Neuronal stem cell (in vitro differentiated cells): ENCODE data around the gene HDDC3.

Source experiments
- DNase-seq: peaks from one replicate; pipeline ENCODE4 v3.0.0-alpha.2; 2013; ENCODE audit warnings: low spot score
- H2AFZ ChIP-seq: one replicate; pipeline ENCODE4 v1.6.1; 2013; ENCODE audit warnings: mild to moderate bottlenecking, low read length, inconsistent platforms
- H2AK5ac ChIP-seq: 2 replicates; pipeline ENCODE4 v1.6.1; 2013; ENCODE audit warnings: low read depth, mild to moderate bottlenecking, inconsistent platforms, low read length, moderate library complexity, mixed read lengths
- H2BK120ac ChIP-seq: 2 replicates; pipeline ENCODE4 v1.6.1; 2013; ENCODE audit warnings: low read depth, mild to moderate bottlenecking, inconsistent platforms, low read length, moderate library complexity, mixed read lengths
- H2BK12ac ChIP-seq: one replicate; pipeline ENCODE4 v1.6.1; 2013; ENCODE audit warnings: low read length, inconsistent platforms
- H2BK15ac ChIP-seq: 2 replicates; pipeline ENCODE4 v1.6.1; 2013; ENCODE audit warnings: mild to moderate bottlenecking, low read length, inconsistent platforms, mixed read lengths
- H2BK5ac ChIP-seq: one replicate; pipeline ENCODE4 v1.6.1; 2013; ENCODE audit warnings: inconsistent platforms, mild to moderate bottlenecking, low read length, moderate library complexity
- H3K14ac ChIP-seq: one replicate; pipeline ENCODE4 v1.6.1; 2013; ENCODE audit warnings: low read length, inconsistent platforms
- H3K18ac ChIP-seq: 2 replicates; pipeline ENCODE4 v1.6.1; 2013; ENCODE audit warnings: low read length, inconsistent platforms
- H3K23ac ChIP-seq: 2 replicates; pipeline ENCODE4 v1.6.1; 2013; ENCODE audit warnings: low read depth, mild to moderate bottlenecking, mixed read lengths, low read length, inconsistent platforms; ENCODE audit not compliant: poor library complexity
- H3K27ac ChIP-seq: replicated peaks from 3 replicates; pipeline ENCODE4 v1.5.1; 2013; ENCODE audit warnings: low read length, inconsistent platforms
- H3K27me3 ChIP-seq, 3 experiments: 2 replicates each; pipeline ENCODE4 v1.6.1; 2013; ENCODE audit warnings: low read length in 3 of 3, mild to moderate bottlenecking in 2 of 3, inconsistent platforms in 1 of 3, low read depth in 1 of 3, mixed read lengths in 1 of 3, moderate library complexity in 1 of 3; ENCODE audit not compliant: control insufficient read depth in 3 of 3, insufficient read depth in 3 of 3
- H3K36me3 ChIP-seq, 2 donors: replicated peaks in 1 of 2; 2 replicates each; pipeline ENCODE4 v1.6.1; 2013; ENCODE audit warnings: low read length in 2 of 2; ENCODE audit not compliant: control insufficient read depth in 2 of 2, insufficient read depth in 2 of 2
- H3K4ac ChIP-seq: 2 replicates; pipeline ENCODE4 v1.6.1; 2013; ENCODE audit warnings: inconsistent platforms, mild to moderate bottlenecking, low read length, moderate library complexity
- H3K4me1 ChIP-seq, 2 donors: 1 replicate in 1 of 2; 2 replicates in 1 of 2; pipeline ENCODE4 v1.6.1; 2013; ENCODE audit warnings: low read length in 2 of 2, low read depth in 1 of 2; ENCODE audit not compliant: control insufficient read depth in 2 of 2, insufficient read depth in 1 of 2
- H3K4me2 ChIP-seq: one replicate; pipeline ENCODE4 v1.6.1; 2013; ENCODE audit warnings: mild to moderate bottlenecking, low read length, inconsistent platforms; ENCODE audit not compliant: insufficient read depth, poor library complexity, severe bottlenecking
- H3K4me3 ChIP-seq, 2 donors: 2 replicates each; pipeline ENCODE4 v1.5.1; 2013; ENCODE audit warnings: low read length in 2 of 2, mild to moderate bottlenecking in 2 of 2, inconsistent platforms in 1 of 2, moderate library complexity in 1 of 2
- H3K79me1 ChIP-seq: one replicate; pipeline ENCODE4 v1.6.1; 2013; ENCODE audit warnings: low read depth, mild to moderate bottlenecking, inconsistent platforms, low read length, moderate library complexity
- H3K9ac ChIP-seq: one replicate; pipeline ENCODE4 v1.6.1; 2013; ENCODE audit warnings: mild to moderate bottlenecking, low read depth, low read length, inconsistent platforms; ENCODE audit not compliant: poor library complexity
- H3K9me3 ChIP-seq, 2 donors: replicated peaks in 1 of 2; 2 replicates each; pipeline versions ENCODE3 to v1.6.1; 2013; ENCODE audit warnings: low read length in 2 of 2, mild to moderate bottlenecking in 2 of 2, inconsistent platforms in 1 of 2, low read depth in 1 of 2, mixed read lengths in 1 of 2, moderate library complexity in 1 of 2; ENCODE audit not compliant: control insufficient read depth in 2 of 2, insufficient read depth in 1 of 2
- H4K8ac ChIP-seq: one replicate; pipeline ENCODE4 v1.6.1; 2013; ENCODE audit warnings: low read depth, mild to moderate bottlenecking, inconsistent platforms, low read length, moderate library complexity
- H4K91ac ChIP-seq: one replicate; pipeline ENCODE4 v1.6.1; 2013; ENCODE audit warnings: low read length, low read depth, mild to moderate bottlenecking, inconsistent platforms; ENCODE audit not compliant: poor library complexity
- WGBS, 2 donors: extraction: QIAGEN DNeasy Blood & Tissue Kit; methylation state at CpG; one replicate each; pipeline ENCODE4 v1.1.7; 2013; ENCODE audit warnings: missing lambda C conversion rate in 2 of 2, mixed read lengths in 1 of 2; ENCODE audit not compliant: insufficient read length in 2 of 2, insufficient replicate concordance in 1 of 2; ENCODE audit errors: extremely low coverage in 2 of 2; 5-methylcytosine and 5-hydroxymethylcytosine counted together

Gene HDDC3

GRCh38 chr15:90915216-90915807, 17.0 kb downstream of the HDDC3 start:
- Histone ChIP-seq H3K27me3 (no peaks in the 10 kb centered on the region), H3K9me3 (no peaks in the 10 kb centered on the region), H3K14ac (no peak overlapping the region), H3K9ac (no peak overlapping the region), H2BK5ac (no peak overlapping the region), H3K27ac (no peak overlapping the region), H2AK5ac (no peak overlapping the region), H3K36me3 (peaks cover 71 to 97% of the 10 kb centered on the region in 2 donors), H2BK15ac (no peak overlapping the region), H3K4me3 (no peak overlapping the region), H3K4me1 (no peaks in the 10 kb centered on the region), H3K4me2 (no peak overlapping the region), H4K8ac (no peak overlapping the region), H2BK120ac (no peak overlapping the region), H3K4ac (no peak overlapping the region), H3K79me1 (no peaks in the 10 kb centered on the region), H3K18ac (no peak overlapping the region), H3K23ac (no peak overlapping the region), H2AFZ (no peak overlapping the region), H4K91ac (no peak overlapping the region), H2BK12ac (no peak overlapping the region)
- no CpG with 5 or more reads among the region's 7 CpGs for WGBS, 2 donors
- no peak for DNase-seq

- H3K23ac ChIP-seq, result no peak overlapping the region
- no peaks in the 10 kb centered on the region for H3K27me3 ChIP-seq
- no peak overlapping the region for H3K14ac ChIP-seq
- no peak overlapping the region for H2AFZ ChIP-seq
- H2BK5ac ChIP-seq, result no peak overlapping the region
- no CpG with 5 or more reads among the region's 22 CpGs for WGBS, 2 donors
- no peaks in the 10 kb centered on the region for H3K4me1 ChIP-seq
- no peaks in the 10 kb centered on the region for H3K9me3 ChIP-seq
- no peaks in the 10 kb centered on the region for H3K79me1 ChIP-seq
- no peak overlapping the region for H3K18ac ChIP-seq
- H2BK12ac ChIP-seq, result no peak overlapping the region
- H4K91ac ChIP-seq, result no peak overlapping the region
- H3K36me3 ChIP-seq, result peaks cover 65 to 95% of the 10 kb centered on the region in 2 donors
- H3K9ac ChIP-seq, result no peak overlapping the region
- no peak overlapping the region for H2BK120ac ChIP-seq
- no peak overlapping the region for H4K8ac ChIP-seq
- no peak overlapping the region for H3K4me2 ChIP-seq
- H3K4ac ChIP-seq, result no peak overlapping the region
- no peak overlapping the region for H3K27ac ChIP-seq
- no peak overlapping the region for H3K4me3 ChIP-seq
- H2AK5ac ChIP-seq, result no peak overlapping the region
- no peak for DNase-seq
- no peak overlapping the region for H2BK15ac ChIP-seq
Observed at GRCh38 chr15:90914305-90915080, 17.9 kb downstream of the HDDC3 start.

GRCh38 chr15:90913398-90913944, 18.9 kb downstream of the HDDC3 start:
- Histone ChIP-seq H2BK15ac (no peak overlapping the region), H2BK12ac (peak overlapping the region; percentile 10), H2AK5ac (no peak overlapping the region), H2BK5ac (no peak overlapping the region), H2BK120ac (no peak overlapping the region), H3K4ac (no peak overlapping the region), H3K4me3 (no peak overlapping the region), H3K4me1 (no peaks in the 10 kb centered on the region), H2AFZ (no peak overlapping the region), H3K27ac (no peak overlapping the region), H4K8ac (no peak overlapping the region), H3K79me1 (no peaks in the 10 kb centered on the region), H4K91ac (no peak overlapping the region), H3K36me3 (peaks cover 61 to 95% of the 10 kb centered on the region in 2 donors), H3K9ac (no peak overlapping the region), H3K23ac (no peak overlapping the region), H3K9me3 (no peaks in the 10 kb centered on the region), H3K27me3 (no peaks in the 10 kb centered on the region), H3K18ac (no peak overlapping the region), H3K14ac (no peak overlapping the region), H3K4me2 (no peak overlapping the region)
- no CpG with 5 or more reads among the region's 12 CpGs for WGBS, 2 donors
- DNase-seq, result no peak

GRCh38 chr15:90912770-90913075, 19.6 kb downstream of the HDDC3 start:
- Histone ChIP-seq H3K79me1 (no peaks in the 10 kb centered on the region), H3K27me3 (no peaks in the 10 kb centered on the region), H2BK5ac (no peak overlapping the region), H3K9ac (no peak overlapping the region), H3K27ac (no peak overlapping the region), H4K8ac (no peak overlapping the region), H3K36me3 (peaks cover 57 to 94% of the 10 kb centered on the region in 2 donors), H4K91ac (no peak overlapping the region), H3K4me2 (no peak overlapping the region), H3K9me3 (no peaks in the 10 kb centered on the region), H2AK5ac (no peak overlapping the region), H2BK15ac (no peak overlapping the region), H3K18ac (no peak overlapping the region), H2BK120ac (no peak overlapping the region), H3K23ac (peak overlapping the region; percentile 8), H3K14ac (no peak overlapping the region), H3K4me3 (no peak overlapping the region), H2BK12ac (no peak overlapping the region), H3K4me1 (no peaks in the 10 kb centered on the region), H2AFZ (no peak overlapping the region), H3K4ac (no peak overlapping the region)
- no CpG with 5 or more reads among the region's 7 CpGs for WGBS, 2 donors
- DNase-seq, result no peak
